HG03432 (cell line): Measurements from ENCODE around the gene RASSF3.

Source experiments
- ATAC-seq: cut with Tn5 transposase; IDR thresholded peaks from one replicate; pipeline ENCODE4 v1.9.1; 2021; ENCODE audit warnings: mild to moderate bottlenecking, moderate library complexity; ENCODE audit not compliant: unreplicated experiment

Gene RASSF3

DNA sequence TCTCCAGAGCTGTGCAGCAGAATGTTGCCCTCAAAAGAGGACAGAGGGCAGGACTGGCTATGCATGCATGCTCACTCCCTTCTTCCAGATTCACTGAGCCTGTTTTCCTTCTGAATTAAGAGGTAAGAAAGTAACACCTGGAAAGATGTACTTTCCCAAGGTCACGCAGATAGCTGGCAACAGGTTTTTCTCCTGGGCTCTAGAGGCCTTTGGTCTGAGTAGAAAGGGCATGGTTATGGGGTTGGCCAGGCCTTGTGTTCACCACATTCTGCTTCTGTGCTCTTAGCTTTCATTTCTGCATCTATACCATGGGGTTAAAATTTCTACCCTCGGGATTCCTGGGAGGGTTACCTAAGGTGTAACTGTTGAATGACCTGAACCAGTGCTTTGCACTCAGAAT lies 57.5 kb downstream of the RASSF3 start:
- ATAC-seq = no peak

- peak; percentile 77 for ATAC-seq
Measured at GRCh38 chr12:64669270-64669842, 59.1 kb downstream of the RASSF3 start.

- no peak for ATAC-seq
Measured at GRCh38 chr12:64670019-64670418, 59.7 kb downstream of the RASSF3 start.

GRCh38 chr12:64670919-64671639 lies 60.8 kb downstream of the RASSF3 start:
- no peak for ATAC-seq

DNA sequence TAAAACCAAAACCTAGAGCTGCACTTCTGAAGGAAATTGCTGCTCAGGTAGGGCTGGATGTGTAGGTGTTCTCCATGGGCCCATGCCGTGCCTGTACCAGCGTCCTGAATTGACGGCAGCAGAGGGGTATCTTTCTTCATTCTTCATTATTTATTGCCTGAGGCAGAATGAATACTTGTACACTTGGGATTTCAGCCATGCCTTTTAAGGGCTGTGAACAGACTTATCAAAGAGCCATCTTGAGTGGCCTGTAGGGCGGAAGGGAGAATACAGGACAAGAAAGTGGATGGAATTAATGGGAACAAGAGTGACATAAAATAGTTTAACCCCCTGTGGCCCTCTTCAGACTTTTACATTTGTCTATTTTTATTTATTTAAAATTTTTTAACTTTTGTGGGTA lies 61.4 kb downstream of the RASSF3 start:
- ATAC-seq = no peak

DNA sequence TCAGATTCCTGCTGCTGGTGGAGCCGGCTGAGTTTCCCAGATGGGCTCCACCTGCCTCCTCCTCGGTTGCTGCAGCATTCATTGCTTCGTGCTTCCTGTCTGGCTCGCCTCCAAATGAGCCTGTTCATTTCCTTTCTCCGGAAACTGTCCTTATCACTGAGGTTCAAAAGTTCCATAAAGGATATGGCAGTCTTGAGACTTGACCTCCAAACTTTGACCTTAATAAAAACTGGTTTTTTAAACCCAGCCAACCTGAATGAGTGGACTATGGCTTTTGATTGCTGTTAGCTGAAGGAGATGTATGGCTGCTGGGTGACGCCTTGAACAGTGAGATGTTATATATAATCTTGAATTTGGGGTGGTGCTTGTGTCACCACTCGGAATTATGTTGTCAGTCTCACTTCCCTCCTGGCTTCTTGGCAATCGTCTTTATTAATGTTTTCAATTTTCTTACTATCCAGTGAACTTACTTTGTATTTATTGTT lies 62.7 kb downstream of the RASSF3 start:
- no peak for ATAC-seq

- ATAC-seq = no peak
Measured at GRCh38 chr12:64673490-64674169, 63.3 kb downstream of the RASSF3 start.

- ATAC-seq = no peak
Measured at GRCh38 chr12:64674367-64674922, 64.2 kb downstream of the RASSF3 start.

- ATAC-seq = no peak
Measured at GRCh38 chr12:64675795-64676194, 65.5 kb downstream of the RASSF3 start.

DNA sequence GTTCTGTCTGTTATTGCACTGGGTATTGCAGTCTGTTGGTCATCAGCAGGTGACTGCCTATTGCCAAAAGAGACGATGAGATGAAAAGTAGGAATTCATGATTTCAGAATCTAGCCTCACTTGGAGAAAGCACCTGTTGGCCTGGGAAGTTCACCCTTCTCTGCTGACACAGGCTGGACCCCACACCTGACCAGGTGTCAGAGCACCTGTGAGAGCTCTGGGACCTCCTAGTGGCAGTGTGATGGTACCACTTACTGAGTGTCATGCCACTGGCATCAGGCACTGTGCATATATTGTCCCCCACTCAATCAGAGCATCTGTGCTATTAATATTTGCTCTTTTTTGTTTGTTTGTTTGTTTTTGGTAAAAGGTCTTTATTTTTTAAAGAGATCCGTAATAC lies 68.0 kb downstream of the RASSF3 start:
- no peak for ATAC-seq

- no peak for ATAC-seq
Measured at GRCh38 chr12:64678835-64679234, 68.5 kb downstream of the RASSF3 start.

DNA sequence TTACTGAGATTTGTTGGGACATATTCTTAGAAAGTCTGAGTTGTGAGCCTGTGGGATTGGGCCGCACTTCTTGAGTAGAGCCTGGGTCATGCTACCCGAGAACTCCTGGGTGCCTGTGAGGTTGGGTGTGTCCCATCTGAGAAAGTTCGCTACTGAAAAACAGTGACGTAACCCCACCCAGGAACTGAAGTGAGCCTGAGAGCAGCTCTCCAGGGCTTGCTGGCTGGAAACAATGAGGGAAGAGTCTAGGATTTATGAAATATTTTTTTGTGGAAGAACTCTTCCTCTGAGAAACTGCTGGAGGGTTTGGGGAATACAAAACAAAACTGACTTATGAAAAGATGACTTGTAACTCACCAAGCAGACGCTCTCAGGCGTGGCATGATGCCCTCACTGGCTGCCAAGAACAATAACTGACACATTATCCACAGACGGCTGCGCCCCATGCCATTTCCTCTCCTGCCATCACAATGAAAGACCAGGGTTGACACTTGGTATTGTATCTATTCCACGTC lies 69.2 kb downstream of the RASSF3 start:
- peak; percentile 34 for ATAC-seq

GRCh38 chr12:64680235-64680634 lies 69.9 kb downstream of the RASSF3 start:
- no peak for ATAC-seq

- peak; percentile 42 for ATAC-seq
Measured at GRCh38 chr12:64681200-64682052, 71.1 kb downstream of the RASSF3 start.

- ATAC-seq = no peak
Measured at GRCh38 chr12:64682572-64683277, 72.4 kb downstream of the RASSF3 start.

- no peak for ATAC-seq
Measured at GRCh38 chr12:64683816-64684543, 73.7 kb downstream of the RASSF3 start.

DNA sequence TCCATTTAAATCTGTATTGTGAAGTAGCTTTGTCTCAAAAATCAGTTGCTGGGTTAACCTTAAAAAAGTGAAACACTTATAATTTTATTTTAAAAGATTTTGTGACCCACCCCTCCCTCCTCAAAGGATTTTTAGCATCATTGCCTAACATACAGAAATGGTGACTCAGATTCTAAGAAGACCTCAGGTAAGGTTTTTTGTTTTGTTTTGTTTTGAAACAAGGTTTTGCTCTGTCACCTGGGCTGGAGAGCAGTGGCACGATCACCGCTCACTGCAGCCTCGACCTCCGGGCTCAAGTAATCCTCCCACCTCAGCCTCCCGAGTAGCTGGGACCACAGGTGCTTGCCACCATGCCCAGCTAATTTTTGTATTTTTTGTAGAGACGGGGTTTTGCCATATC lies 74.8 kb downstream of the RASSF3 start:
- ATAC-seq = no peak

GRCh38 chr12:64685605-64686004 lies 75.3 kb downstream of the RASSF3 start:
- no peak for ATAC-seq

DNA sequence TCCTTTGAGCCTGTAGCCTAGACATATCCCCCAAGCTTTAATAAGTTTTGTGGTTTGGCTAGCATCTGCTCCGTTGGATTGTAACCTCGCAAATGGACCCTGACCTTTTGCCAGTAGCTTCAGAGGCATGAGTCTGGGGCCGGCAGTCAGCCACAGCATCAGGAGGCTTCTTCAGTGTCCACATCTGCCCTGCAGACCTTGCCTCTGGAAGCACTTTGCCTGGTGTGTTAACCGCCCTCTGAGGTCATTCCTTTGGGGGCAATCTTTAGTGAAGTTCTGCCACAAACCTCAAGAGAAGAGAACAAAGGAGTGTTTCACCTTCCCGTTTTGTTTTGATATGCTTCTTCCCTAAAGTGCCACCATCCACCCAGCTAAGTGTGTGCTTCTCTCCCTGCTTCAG lies 77.5 kb downstream of the RASSF3 start:
- ATAC-seq = no peak
